Measurements from ENCODE around the gene SLBP.
A peak's percentile ranks its signal among the peaks of the same experiment; 100 is the strongest.

SLBP gene

GRCh38 chr4:1748465-1748995, 36.4 kb upstream of the SLBP start:
- TF ChIP-seq CTCF (conservative IDR thresholded peaks at IDR 0.05; ENCODE audit: low read length) = peak; percentile 61
- H3K4me3 ChIP-seq (ENCODE audit: low read length) = no peak overlapping the region
- DNase-seq (ENCODE audit: low read depth) = peak; percentile 38

GRCh38 chr4:1747603-1747967, 35.5 kb upstream of the SLBP start:
- H3K4me3 ChIP-seq (ENCODE audit: low read length) = no peak overlapping the region
- TF ChIP-seq CTCF (conservative IDR thresholded peaks at IDR 0.05; ENCODE audit: low read length) = no peak
- DNase-seq (ENCODE audit: low read depth) = no peak

- no peak for TF ChIP-seq CTCF (conservative IDR thresholded peaks at IDR 0.05; ENCODE audit: low read length)
- DNase-seq (ENCODE audit: low read depth) = no peak
- no peak overlapping the region for H3K4me3 ChIP-seq (ENCODE audit: low read length)
Measured at GRCh38 chr4:1746919-1747602, 34.9 kb upstream of the SLBP start.

GRCh38 chr4:1746265-1746691, 34.2 kb upstream of the SLBP start:
- no peak overlapping the region for H3K4me3 ChIP-seq (ENCODE audit: low read length)
- peak; percentile 66 for TF ChIP-seq CTCF (conservative IDR thresholded peaks at IDR 0.05; ENCODE audit: low read length)
- DNase-seq (ENCODE audit: low read depth) = peak; percentile 53

GRCh38 chr4:1745697-1746096, 33.6 kb upstream of the SLBP start:
- no peak for DNase-seq (ENCODE audit: low read depth)
- no peak overlapping the region for H3K4me3 ChIP-seq (ENCODE audit: low read length)
- no peak for TF ChIP-seq CTCF (conservative IDR thresholded peaks at IDR 0.05; ENCODE audit: low read length)

- no peak for DNase-seq (ENCODE audit: low read depth)
- no peak for TF ChIP-seq CTCF (conservative IDR thresholded peaks at IDR 0.05; ENCODE audit: low read length)
- no peak overlapping the region for H3K4me3 ChIP-seq (ENCODE audit: low read length)
Measured at GRCh38 chr4:1745165-1745564, 33.0 kb upstream of the SLBP start.

GRCh38 chr4:1744552-1744951, 32.4 kb upstream of the SLBP start:
- no peak for TF ChIP-seq CTCF (conservative IDR thresholded peaks at IDR 0.05; ENCODE audit: low read length)
- no peak overlapping the region for H3K4me3 ChIP-seq (ENCODE audit: low read length)
- no peak for DNase-seq (ENCODE audit: low read depth)
